ENCODE data around the gene SDSL.

Gene SDSL

DNA sequence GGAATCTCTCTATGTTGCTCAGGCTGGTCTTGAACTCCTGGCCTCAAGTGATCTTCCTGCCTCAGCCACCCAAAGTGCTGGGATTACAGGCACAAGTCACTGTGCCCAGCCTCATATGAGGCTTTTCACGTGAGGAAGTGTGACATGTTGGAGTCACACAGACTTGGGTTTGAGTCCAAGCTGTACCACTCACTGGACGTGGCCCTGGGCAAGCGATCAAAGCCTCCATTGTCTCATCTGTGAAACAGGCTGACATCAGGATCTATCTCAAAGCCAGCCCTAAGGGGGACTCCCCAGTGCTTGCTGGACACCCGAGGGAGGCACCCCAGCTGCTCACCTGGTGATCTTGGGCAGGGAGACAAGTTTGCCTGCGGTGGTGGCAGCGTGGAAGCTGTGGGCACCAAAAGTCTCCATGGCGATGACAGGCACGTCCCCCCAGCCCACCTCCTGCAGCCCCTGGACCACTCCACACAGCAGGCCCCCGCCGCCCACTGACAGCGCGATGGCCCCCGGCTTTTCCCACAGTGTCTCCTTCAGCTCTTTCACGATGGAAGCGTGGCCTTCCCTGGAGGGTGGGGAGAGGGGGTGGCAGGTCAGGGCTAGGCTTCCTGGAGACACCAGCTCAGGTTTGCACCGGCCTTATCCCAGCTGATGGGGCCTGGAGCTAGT lies 25.2 kb upstream of the SDSL start:
- no peak for DNase-seq (ENCODE audit: low read depth in 1 of 2, low spot score in 1 of 2)

DNA sequence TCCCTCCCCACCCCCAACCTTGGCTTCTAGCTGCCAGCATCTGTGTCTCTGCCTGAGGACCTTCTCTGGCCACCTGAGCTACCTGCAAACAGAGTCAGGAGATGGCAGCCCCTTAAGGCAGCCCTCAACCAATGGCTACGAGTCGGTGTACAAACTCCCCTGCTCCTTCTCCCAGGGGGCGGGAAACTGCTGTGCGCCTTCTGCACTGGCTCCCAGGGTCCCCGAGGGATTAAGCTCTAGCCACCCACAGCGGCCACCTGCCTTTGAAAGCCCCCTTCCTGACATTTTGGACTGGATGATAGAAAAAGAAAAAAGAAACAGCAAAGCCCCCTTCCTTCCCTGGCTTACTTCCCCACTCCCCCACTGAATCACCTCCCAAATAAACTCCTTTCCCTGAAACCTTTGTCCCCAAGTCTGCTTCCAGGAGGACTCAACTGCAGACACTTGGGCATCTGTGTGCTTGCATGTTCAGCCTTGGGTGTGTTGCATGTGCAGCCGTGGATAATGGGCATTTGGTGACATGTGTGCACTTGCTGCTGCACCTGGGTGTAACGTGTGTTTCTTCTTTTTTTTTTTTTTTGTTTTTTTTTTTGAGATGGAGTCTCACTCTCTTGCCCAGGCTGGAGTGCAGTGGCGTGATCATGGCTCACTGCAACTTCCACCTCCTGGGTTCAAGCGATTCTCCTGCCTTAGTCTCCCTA lies 24.5 kb upstream of the SDSL start:
- no peak for DNase-seq (ENCODE audit: low read depth in 1 of 2, low spot score in 1 of 2)

DNA sequence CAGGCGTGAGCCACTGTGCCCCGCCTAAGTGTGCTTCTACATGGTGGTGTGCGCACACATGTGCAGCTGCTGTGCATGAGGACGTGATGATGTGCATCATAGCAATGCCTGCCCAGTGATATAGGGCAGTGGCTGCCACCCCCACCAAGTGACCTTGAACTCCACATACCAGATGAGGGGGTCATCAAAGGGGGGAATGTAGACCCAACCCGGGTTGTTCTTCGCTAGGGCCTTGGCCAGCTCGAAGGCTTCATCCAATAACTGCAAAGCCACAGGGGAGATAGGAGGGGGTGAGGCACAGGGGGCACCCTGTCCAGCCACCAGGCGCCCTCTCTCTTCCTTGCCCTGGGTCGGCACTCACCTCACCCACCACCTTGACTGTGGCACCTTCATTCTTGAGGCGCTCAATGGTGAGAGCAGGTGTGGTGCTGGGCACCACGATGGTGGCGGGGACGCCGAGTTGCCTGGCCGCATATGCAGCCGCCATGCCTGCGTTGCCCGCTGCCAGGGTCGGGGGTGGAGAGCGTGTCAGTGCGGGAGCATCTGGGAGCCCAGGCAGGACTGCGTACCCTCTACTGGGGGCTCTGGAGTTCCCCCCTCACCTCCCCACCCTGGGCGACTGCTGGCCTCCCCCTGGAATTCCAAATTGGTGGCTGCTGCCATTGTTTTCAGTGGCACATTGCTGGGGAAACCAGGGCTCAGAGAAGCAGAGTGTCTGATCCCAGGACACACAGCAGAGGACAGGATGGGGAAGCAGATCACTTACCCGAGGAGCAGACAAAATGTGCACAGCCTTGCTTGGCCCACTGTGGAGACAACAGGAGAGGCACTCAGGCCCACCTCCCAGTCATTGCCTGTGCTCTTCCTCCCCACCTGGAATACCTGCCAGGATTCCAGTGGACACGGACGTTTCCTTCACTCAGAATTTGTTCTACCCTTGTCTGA lies 23.6 kb upstream of the SDSL start:
- no peak for DNase-seq (ENCODE audit: low read depth in 1 of 2, low spot score in 1 of 2)

DNA sequence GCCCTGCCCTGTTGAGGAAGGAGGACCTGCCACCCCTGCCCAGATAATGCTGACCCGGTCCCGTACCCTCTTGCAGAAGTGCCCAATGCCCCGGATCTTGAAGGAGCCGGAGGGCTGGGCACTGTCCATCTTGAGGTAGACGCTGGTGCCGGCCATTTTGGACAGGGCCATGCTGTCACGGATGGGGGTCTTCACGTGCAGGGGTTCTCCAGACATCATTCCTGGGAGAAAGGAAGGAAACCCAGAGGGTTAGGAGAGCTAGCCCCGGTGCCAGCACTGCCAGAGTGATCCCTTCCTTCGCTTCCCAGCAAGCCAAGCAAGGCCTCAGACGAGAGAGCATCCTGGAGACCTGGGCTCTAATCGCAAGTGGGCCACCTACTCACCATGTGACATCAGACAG lies 22.7 kb upstream of the SDSL start:
- DNase-seq (ENCODE audit: low read depth in 1 of 2, low spot score in 1 of 2) = no peak

DNA sequence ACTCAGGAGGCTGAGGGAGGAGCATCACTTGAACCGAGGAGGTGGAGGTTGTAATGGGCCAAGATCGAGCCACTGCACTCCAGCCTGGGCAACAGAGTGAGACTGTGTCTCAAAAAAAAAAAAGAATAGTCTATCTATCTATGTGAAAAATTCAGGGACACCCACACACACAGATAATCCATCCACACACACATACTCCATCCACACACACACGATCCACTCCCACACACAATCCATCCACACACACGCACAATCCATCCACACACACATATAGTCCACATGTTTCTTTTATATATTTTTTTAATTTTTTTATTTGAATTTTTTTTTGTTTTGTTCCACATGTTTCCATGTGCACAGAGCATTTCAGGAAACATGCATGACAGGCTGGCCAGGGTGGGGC lies 21.8 kb upstream of the SDSL start:
- DNase-seq (ENCODE audit: low read depth in 1 of 2, low spot score in 1 of 2) = no peak

DNA sequence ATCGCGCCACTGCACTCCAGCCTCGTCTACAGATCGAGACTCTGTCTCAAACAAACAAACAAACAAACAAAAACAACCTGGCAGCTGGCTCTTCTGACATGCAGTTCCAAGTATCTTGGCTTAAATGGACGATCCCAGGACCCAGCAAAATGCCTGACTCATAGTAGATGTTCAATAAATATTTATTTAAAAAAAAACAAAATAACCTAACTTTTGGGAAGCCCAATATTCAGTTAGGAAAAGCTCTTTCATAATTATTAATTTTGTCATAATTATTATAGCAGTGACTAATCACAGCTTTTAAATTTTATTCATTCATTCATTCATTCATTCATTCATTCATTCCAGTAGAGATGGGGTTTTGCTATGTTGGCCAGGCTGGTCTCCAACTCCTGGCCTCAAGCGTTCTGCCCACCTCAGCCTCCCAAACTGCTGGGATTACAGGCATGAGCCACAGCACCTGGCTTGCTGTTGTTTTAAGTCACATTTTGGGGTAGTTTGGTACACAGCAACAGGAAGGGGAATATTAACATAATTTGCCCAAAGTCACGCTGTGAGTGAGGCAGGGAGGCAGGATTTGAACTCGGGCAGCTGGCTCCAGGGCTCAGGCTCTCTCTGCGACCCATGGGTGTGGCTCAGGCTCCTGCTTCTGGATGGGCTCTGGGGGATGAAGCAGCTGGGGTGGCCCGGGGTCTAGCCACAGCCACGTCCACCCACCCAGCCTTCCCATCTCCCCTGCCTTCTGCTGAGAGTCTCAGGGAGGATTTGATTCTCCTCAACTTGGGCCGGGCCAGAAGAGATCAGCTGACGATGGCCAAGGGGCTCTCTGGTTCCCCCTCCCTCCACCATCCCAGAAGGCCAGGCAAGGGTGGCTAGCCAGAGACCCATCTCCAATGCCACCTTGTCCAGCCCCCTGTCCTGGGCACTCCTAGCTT lies 20.8 kb upstream of the SDSL start:
- no peak for DNase-seq (ENCODE audit: low read depth in 1 of 2, low spot score in 1 of 2)

DNA sequence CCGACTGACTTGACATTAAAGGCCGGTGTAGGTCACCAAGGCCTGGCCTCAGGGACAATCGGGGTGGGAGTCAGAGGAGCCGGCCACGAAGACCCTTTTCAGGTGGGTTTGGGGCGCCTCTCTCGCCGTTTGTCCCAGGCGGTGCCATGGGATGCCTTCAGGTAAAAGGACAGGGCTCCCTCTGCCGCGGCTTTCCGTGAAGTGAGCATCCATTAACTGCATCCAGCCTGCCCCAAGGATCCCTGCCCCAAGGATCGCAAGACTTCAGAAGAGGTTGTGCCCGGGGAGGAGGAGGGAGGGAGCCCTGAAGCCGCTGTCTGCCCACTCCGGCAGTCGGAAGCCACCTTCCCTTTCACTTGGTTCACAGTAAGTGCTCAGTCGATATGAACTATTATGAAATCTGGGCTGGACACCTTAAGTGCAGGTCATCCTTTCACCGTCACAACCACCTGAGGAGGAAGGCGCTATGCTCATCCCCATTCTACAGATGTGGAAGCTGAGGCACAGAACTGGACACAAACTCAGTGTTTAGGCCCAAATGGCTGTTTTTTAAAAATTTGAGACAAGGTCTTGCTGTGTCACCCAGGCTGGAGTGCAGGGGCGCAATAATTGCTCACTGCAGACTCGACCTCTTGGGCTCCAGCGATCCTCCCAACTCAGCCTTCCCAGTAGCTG lies 19.5 kb upstream of the SDSL start:
- no peak for DNase-seq (ENCODE audit: low read depth in 1 of 2, low spot score in 1 of 2)

DNA sequence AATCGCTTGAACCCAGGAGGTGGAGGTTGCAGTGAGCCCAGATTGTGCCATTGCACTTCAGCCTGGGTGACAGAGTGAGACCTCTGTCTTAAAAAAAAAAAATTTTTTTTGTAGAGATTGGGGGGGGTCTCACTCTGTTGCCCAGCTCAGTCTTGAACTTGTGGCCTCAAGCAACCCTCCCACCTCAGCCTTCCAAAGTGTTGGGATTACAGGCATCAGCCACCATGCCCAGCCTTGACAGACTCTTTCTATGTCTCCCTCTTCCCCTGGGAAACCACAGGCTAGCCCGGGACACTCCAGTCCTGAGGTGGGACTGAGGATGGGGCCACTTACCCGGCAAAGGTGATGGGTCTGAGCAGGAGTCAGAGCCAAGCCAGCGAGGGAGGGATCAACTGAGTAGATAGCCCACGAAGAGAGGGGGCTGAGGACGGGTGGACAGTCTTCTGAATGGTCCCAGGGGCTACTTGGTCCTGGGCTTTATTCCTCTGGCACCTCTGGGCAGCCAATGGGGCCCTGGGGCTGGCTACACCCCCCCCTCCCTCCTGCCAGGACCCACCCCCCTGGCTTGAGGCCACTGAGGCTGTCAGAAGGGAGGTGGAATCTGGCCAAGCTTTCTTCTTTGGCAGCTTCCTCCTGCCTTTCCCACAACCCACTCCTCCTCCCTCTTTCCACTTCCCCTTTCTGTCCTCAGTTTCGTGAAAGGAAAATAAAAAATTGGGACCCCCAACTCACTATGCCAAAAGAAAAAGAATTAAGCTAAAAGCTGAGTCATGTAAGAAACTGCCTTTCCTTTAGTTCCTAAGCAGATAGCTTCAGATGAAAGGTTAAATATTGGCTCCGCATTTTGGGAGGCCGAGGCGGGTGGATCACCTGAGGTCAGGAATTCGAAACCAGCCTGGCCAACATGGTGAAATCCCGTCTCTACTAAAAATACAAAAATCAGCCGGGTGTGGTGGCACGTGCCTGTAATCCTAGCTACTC lies 18.5 kb upstream of the SDSL start, which contains the start of gene SDS:
Gene SDS (minus strand): TSS at position 453 of the 981 bp plus-strand sequence. CDS start 4,179 bp downstream, outside the sequence.
- DNase-seq (ENCODE audit: low read depth in 1 of 2, low spot score in 1 of 2) = no peak

DNA sequence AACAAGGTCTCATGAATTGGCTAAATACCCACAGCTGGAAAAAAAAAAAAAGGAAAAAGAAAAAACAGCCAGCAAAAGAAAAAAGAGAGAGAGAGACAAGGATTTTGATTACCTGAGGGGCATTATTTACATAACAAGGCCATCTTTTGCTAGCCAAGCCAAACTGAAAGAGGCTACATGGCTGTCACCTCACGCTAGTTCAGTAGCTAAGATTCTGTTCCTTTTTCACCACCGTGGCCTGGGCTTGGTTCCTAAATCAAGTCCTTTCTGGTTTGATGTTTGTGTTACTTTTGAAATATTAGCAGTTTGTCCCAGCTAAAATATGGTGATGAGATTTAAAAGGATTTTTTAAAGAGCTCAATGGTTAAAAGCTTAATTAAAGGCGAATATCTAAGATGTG lies 16.5 kb upstream of the SDSL start:
- no peak for DNase-seq (ENCODE audit: low read depth in 1 of 2, low spot score in 1 of 2)

DNA sequence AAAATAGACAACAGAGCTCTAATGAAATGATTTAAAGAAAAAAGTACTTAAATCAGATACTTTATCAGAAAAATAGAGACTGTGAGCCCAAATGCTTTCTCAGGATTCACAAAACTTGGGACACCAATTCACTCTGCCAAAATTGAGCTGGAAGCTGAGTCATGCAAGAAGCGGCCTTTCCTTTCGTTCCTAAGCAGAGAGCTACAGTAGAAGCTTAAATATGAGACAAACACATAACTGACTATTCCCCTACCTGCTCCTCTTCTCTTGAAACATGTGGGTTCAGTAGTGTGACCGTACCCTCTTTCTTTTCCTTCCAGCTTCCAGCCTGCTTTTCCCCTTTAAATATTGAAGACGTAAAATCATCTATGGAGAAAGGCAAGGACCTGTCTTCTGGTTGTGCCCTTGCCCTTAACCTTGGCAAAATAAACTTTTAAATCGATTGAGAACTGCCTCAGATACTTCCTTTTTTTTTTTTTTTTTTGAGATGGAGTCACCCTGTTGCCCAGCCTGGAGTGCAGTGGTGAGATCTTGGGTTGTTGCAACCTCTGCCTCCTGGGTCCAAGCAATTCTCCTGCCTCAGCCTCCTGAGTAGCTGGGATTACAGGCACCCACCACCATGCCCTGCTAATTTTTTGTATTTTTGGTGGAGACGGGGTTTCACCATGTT lies 14.1 kb upstream of the SDSL start:
- no peak for DNase-seq (ENCODE audit: low read depth in 1 of 2, low spot score in 1 of 2)

DNA sequence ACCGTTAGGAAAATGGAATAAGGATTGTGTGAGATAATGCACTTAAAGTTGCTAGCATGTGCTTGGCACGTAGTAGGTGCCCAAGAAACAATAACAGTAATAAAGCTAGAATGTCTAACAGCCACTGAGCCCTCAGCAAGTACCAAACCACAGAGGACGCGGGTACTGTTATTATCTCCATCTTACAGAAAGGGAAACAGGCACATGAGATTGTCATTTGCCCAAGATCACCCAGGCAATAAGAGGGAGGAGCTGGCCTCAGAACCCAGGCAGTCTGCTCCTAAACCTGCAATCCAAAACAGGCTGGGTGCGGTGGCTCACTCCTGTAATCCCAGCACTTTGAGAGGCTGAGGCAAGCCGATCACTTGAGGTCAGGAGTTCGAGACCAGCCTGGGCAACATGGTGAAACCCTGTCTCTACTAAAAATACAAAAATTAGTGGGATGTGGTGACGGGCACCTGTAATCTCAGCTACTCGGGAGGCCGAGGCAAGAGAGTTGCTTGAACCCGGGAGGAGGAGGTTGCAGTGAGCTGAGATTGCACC lies 13.4 kb upstream of the SDSL start:
- no peak for DNase-seq (ENCODE audit: low read depth in 1 of 2, low spot score in 1 of 2)

DNA sequence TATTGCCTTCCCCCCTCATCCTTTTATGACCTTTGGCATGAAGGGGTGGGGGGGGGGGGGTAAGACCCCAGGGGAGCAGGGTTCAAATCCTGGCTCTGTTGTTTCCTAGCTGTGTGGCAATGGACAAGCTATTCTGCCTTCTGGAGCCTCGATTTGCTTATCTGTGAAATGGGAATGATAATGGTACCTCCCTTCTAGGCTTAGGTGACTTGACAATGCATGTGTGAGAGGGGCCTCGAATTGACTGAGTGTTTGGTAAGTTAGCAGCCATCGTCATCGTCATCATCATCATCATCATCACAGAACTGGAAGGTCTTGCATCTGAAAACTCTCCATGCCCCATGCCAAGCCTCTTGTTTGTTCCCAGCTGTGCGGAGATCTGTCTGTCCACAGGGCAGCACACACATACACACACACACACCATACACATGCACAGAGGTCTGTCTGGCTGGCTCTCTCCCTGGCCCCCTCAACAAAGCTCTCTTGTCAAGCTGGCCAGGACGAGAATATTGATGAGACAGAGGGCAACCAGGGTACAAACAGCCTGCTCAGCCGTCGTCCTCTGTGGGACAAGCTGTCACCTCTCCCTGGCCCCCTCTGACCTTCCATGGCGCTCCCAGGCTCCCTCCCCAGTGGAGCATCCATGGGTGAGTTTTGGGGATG lies 12.6 kb upstream of the SDSL start:
- no peak for DNase-seq (ENCODE audit: low read depth in 1 of 2, low spot score in 1 of 2)

DNA sequence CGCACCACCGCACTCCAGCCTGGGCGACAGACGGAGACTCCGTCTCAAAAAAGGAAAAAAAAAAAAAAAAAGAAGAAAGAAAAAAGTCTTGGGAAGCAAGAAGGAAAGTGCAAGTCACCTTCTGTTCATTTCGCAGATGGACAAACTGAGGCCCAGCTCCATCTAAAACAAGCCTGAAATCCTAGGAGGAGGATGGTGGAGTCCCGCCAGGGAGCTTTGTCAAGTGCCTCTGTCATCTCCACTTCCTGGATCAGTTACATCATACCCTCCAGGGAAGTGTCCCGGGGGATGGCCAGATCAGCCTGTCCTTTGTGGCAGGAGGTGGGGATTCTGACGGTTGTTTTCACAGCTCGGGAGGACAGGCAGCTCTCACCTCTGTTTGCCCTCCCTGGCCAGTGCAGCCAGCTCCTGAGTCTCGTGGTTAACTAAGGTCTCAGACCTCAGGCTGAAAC lies 8.7 kb upstream of the SDSL start:
- no peak for DNase-seq (ENCODE audit: low read depth in 1 of 2, low spot score in 1 of 2)

DNA sequence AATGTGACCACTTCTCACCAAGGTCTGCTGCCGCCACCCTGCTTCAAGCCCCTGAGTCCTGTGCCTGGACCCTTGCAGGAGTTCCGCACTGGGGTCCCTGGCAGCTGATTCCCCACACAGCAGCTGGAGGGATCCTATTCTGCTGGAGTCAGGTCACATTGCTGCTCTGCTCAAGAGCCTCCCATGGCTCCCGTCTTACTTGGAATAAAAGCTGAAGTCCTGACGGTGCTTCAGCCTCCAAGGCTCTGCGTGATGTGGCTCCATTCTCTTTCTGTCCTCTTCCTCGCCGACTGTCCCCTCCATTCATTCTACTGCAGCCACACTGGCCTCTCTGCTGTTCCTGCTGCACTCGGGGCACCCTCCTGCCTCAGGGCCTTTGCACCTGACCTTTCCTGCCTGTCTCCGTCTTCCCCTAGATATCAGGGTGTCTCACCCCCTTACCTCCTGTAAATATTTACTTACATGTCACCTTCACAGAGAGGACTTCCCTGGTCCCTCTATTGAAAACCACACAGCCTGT lies 7.6 kb upstream of the SDSL start:
- DNase-seq (ENCODE audit: low read depth in 1 of 2, low spot score in 1 of 2) = no peak

DNA sequence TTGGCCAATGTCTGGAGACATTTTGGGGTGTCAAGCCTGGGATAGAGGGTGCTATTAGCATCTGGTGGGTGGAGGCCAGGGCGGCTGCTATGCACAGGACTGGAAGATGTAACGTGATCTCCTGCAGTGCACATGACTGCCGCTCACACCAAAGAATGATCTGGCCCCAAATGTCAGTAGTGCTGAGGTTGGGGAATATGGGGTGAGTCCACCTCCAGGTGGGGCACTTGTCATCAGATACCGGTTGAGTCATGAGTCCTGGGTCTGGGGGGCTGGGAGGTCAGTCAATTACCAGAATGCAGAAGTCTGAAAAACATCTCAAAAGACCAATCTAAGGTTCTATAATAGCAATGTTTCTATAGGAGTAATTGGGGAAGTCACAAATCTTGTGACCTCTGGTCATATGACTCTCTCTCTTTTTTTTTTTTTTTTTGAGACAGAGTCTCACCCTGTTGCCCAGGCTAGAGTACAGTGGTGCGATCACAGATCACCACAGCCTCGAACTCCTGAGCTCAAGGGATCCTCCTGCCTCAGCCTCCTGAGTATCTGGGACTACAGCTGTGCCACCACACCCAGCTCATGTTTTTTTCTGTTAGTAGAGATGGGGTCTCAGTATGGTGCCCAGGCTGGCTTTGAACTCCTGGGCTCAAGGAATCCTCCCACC lies 6.0 kb upstream of the SDSL start:
- DNase-seq (ENCODE audit: low read depth in 1 of 2, low spot score in 1 of 2) = no peak

DNA sequence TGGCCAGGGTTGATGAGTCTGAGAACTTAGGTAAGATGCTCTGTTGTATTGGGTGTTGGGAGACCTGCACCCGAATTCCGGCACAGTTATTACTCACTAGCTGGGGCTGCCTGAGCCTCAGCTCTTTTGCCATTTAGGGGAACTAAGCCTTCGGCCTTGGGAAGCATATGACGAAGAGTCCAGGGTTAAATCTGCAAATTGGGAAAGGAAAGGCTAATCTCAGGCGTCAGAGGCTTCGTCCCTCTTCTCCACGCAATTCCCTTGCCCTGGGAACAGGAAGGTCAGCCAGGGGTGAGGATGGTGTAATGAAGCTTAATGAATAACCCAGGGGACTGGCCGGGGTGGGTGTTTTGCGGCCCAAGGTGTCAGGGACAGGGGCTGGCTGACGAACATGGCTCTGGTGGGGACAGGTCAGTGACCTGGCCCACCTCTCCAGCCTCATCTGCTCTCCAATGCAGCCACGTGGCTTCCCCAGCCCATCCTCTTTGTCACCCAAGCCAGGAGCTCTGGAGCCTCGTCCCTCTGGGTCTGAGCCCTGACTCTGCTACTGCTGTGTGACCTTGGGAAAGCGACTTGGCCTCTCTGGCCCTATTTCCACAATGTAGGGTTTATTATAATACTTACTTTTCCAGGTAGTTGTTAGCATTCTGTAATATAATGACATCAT lies 3.8 kb upstream of the SDSL start:
- DNase-seq (ENCODE audit: low read depth in 1 of 2, low spot score in 1 of 2) = no peak
